Hepatocyte (in vitro differentiated cells): Measurements from ENCODE around the gene LRMDA. TPM values are rescaled to one million over a fixed set of nuclear protein-coding genes. Genes with fewer than 3 reads are reported as not detected.

ENCODE experiments used
- DNase-seq: peaks from one replicate; pipeline ENCODE4 v3.0.0-alpha.2; 2016; ENCODE audit warnings: low spot score
- H2AFZ ChIP-seq: fragments of 200-600 bp; sonication (generic); 2 replicates; pipeline ENCODE4 v1.6.0; 2016; ENCODE audit warnings: antibody characterized with exemption, mild to moderate bottlenecking
- H3K27ac ChIP-seq: fragments of 200-600 bp; sonication (generic); 2 replicates; pipeline ENCODE4 v1.5.1; 2016; ENCODE audit warnings: mild to moderate bottlenecking
- H3K27me3 ChIP-seq: fragments of 200-600 bp; sonication (generic); 2 replicates; pipeline ENCODE4 v1.6.1; 2016
- H3K36me3 ChIP-seq: fragments of 200-600 bp; sonication (generic); replicated peaks from 2 replicates; pipeline ENCODE4 v1.5.1; 2016; ENCODE audit warnings: low read depth; ENCODE audit not compliant: insufficient read depth
- H3K4me1 ChIP-seq: fragments of 200-600 bp; sonication (generic); 2 replicates; pipeline ENCODE4 v1.5.1; 2016; ENCODE audit warnings: mild to moderate bottlenecking, moderate library complexity; ENCODE audit not compliant: insufficient read depth
- H3K4me2 ChIP-seq: fragments of 200-600 bp; sonication (generic); 2 replicates; pipeline ENCODE4 v1.6.0; 2016
- H3K4me3 ChIP-seq: fragments of 200-600 bp; sonication (generic); 2 replicates; pipeline ENCODE4 v1.5.1; 2016; ENCODE audit warnings: mild to moderate bottlenecking
- H3K79me2 ChIP-seq: fragments of 200-600 bp; sonication (generic); 2 replicates; pipeline ENCODE4 v1.6.0; 2017; ENCODE audit warnings: mild to moderate bottlenecking
- H3K9me2 ChIP-seq: fragments of 200-600 bp; sonication (generic); replicated peaks from 2 replicates; pipeline ENCODE4 v1.6.0; 2017; ENCODE audit warnings: mild to moderate bottlenecking; ENCODE audit not compliant: insufficient read depth
- H3K9me3 ChIP-seq: fragments of 200-600 bp; sonication (generic); 2 replicates; pipeline ENCODE4 v1.5.1; 2016; ENCODE audit warnings: low read depth, mild to moderate bottlenecking
- H4K20me1 ChIP-seq: fragments of 200-600 bp; sonication (generic); 2 replicates; pipeline ENCODE4 v1.6.0; 2016; ENCODE audit warnings: mild to moderate bottlenecking; ENCODE audit not compliant: insufficient read depth, poor library complexity, severe bottlenecking
- CTCF ChIP-seq: fragments of 200-600 bp; sonication (generic); IDR thresholded peaks from 2 replicates; pipeline ENCODE4 v1.5.1; 2016; ENCODE audit warnings: antibody characterized with exemption, mild to moderate bottlenecking; ENCODE audit not compliant: poor library complexity
- EZH2 ChIP-seq: fragments of 200-600 bp; sonication (generic); IDR thresholded peaks from 2 replicates; pipeline ENCODE4 v1.6.1; 2016; ENCODE audit warnings: antibody characterized with exemption, mild to moderate bottlenecking, borderline replicate concordance
- EZH2phosphoT487 ChIP-seq: fragments of 200-600 bp; sonication (generic); IDR thresholded peaks from one replicate; pipeline ENCODE4 v1.6.1; 2018; ENCODE audit warnings: antibody characterized with exemption, mild to moderate bottlenecking, low read depth, moderate library complexity; ENCODE audit not compliant: unreplicated experiment, severe bottlenecking
- WGBS: methylation state at CpG from one replicate; pipeline ENCODE4 v1.1.6; 2016; ENCODE audit warnings: low lambda C conversion rate; ENCODE audit errors: missing lambda C conversion rate; 5-methylcytosine and 5-hydroxymethylcytosine counted together
- polyA plus RNA-seq: library from polyadenylated mRNA; unstranded; fragments of >200 nt; fragmentation: Nextera tagmentation; extraction: Ambion mirVana; gene quantifications from 2 replicates; pipeline ENCODE4 v1.2.1, GENCODE V29; 2016
- total RNA-seq: library from RNA; depleted of rRNA; stranded (reverse); fragments of >200 nt; gene quantifications from 2 replicates; pipeline ENCODE4 v1.2.3, GENCODE V29; 2014

The LRMDA gene
- total and polyA plus RNA-seq, 2 experiments from 2014 or later, result 5.6 to 15.7 TPM

- H3K27me3 ChIP-seq, result no peaks in the 10 kb centered on the region
- H3K79me2 ChIP-seq, result no peaks in the 10 kb centered on the region
- H2AFZ ChIP-seq, result no peak overlapping the region
- DNase-seq, result no peak
- no peak for TF ChIP-seq EZH2
- no peak for TF ChIP-seq CTCF
- TF ChIP-seq EZH2phosphoT487, result no peak
- H3K9me3 ChIP-seq, result peaks cover 12% of the 10 kb centered on the region
- H3K36me3 ChIP-seq, result peaks cover 6% of the 10 kb centered on the region
- no peak overlapping the region for H3K4me3 ChIP-seq
- H4K20me1 ChIP-seq, result no peaks in the 10 kb centered on the region
- no peak overlapping the region for H3K4me2 ChIP-seq
- H3K4me1 ChIP-seq, result peaks cover 9% of the 10 kb centered on the region
- WGBS, result 64% methylated on average over 3 of the region's 3 CpGs
- no peaks in the 10 kb centered on the region for H3K9me2 ChIP-seq
- H3K27ac ChIP-seq, result no peak overlapping the region
These were observed 13.5 kb downstream of the LRMDA start for GRCh38 chr10:75444781-75445386.

- H3K4me1 ChIP-seq, result peaks cover 12% of the 10 kb centered on the region
- 100% methylated on average over 1 of the region's 1 CpG for WGBS
These were observed 15.1 kb downstream of the LRMDA start for GRCh38 chr10:75446508-75446907.

GRCh38 chr10:75448166-75448565 lies 16.7 kb downstream of the LRMDA start:
- Histone ChIP-seq H3K36me3 (peaks cover 3% of the 10 kb centered on the region), H2AFZ (no peak overlapping the region), H3K27me3 (no peaks in the 10 kb centered on the region), H3K79me2 (no peaks in the 10 kb centered on the region), H3K4me2 (no peak overlapping the region), H3K4me3 (no peak overlapping the region), H3K9me3 (peaks cover 9% of the 10 kb centered on the region), H4K20me1 (no peaks in the 10 kb centered on the region), H3K27ac (no peak overlapping the region), H3K9me2 (no peaks in the 10 kb centered on the region), H3K4me1 (peaks cover 12% of the 10 kb centered on the region)
- WGBS, result 47% methylated on average over 2 of the region's 2 CpGs
- DNase-seq, result no peak
- no peak for TF ChIP-seq EZH2
- no peak for TF ChIP-seq CTCF
- TF ChIP-seq EZH2phosphoT487, result no peak

More at GRCh38 chr10:75446508-75446907, 15.1 kb downstream of the LRMDA start:
- Histone ChIP-seq H4K20me1 (no peaks in the 10 kb centered on the region), H3K36me3 (peaks cover 6% of the 10 kb centered on the region), H3K4me2 (no peak overlapping the region), H3K27me3 (no peaks in the 10 kb centered on the region), H3K27ac (no peak overlapping the region), H3K9me3 (peaks cover 12% of the 10 kb centered on the region), H3K79me2 (no peaks in the 10 kb centered on the region), H2AFZ (no peak overlapping the region), H3K9me2 (no peaks in the 10 kb centered on the region), H3K4me3 (no peak overlapping the region)
- DNase-seq, result no peak
- no peak for TF ChIP-seq EZH2phosphoT487
- no peak for TF ChIP-seq CTCF
- TF ChIP-seq EZH2, result no peak
